ENCODE results near the gene C5orf58.

DNA sequence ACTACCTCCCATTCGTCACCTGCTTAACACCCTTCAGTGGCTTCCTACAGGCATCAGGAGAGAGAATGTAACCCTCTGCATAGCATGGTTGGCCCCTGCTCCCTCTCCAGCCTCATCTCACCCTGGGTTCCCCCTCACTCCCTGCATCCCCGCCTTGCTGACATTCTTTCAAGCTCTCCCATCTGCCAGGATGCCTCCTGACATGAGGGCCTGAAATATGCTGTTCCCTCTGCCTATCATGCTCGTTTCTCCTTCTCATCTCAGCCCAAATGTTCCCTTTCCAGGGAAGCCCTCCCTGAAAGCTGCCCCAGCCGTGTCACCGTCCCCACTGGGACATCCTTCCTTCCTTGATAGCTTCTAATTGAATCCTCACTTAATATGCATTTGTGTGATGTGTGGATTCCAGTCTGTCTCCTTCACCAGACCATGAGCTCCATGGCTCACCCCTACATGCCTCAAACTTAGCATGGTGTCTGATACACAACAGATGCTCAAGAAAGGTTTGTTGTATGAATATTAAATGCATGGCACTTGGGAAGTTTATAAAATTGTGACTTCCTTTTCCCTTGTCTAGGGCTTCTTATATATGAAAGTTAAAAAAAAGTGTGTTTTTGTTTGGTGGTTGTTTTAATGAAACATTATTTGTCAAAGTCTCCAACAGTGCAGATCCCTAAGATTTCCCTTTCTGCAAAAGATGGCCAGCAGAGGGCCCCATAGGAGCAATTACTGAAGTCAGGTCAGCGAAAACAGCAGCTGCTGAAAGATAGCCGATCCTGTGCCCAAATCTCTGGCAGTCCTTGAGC, 7.3 kb upstream of the C5orf58 start:
- TF ChIP-seq POLR2AphosphoS5 (IDR thresholded peaks at IDR 0.05) = no peak
- TF ChIP-seq POLR2A (IDR thresholded peaks at IDR 0.05) = no peak
